GM23338 (cell line): ENCODE measurements around the gene PTMA. TPM values are rescaled to one million over a fixed set of nuclear protein-coding genes. Genes with fewer than 3 reads are reported as not detected.

Experiments
- ATAC-seq: fragments of 200-7000 bp; cut with Tn5 transposase; 3 replicates; pipeline ENCODE4 v1.9.1; 2020
- DNase-seq: peaks from one replicate; pipeline ENCODE4 v3.0.0-alpha.2; 2015; ENCODE audit warnings: low spot score
- H2AFZ ChIP-seq: fragments of 200-600 bp; sonication (generic); 2 replicates; pipeline ENCODE4 v1.8.0; 2016; ENCODE audit warnings: antibody characterized with exemption, mild to moderate bottlenecking, moderate library complexity
- H3F3A ChIP-seq: fragments of 200-600 bp; sonication (generic); replicated peaks from 2 replicates; pipeline ENCODE4 v1.8.0; 2017; ENCODE audit warnings: antibody characterized with exemption, mixed run types, low read depth
- H3K27ac ChIP-seq: fragments of 200-600 bp; sonication (generic); 2 replicates; pipeline ENCODE4 v1.6.1; 2016; ENCODE audit warnings: low read depth
- H3K27me3 ChIP-seq: fragments of 200-600 bp; sonication (generic); 2 replicates; pipeline ENCODE4 v1.8.0; 2016; ENCODE audit warnings: mild to moderate bottlenecking, mixed run types, moderate library complexity; ENCODE audit not compliant: insufficient read depth
- H3K36me3 ChIP-seq: fragments of 200-600 bp; sonication (generic); 2 replicates; pipeline ENCODE4 v1.8.0; 2016; ENCODE audit warnings: mild to moderate bottlenecking; ENCODE audit not compliant: insufficient read depth
- H3K4me1 ChIP-seq: fragments of 200-600 bp; sonication (generic); 2 replicates; pipeline ENCODE4 v1.8.0; 2016; ENCODE audit warnings: mild to moderate bottlenecking, moderate library complexity; ENCODE audit not compliant: insufficient read depth
- H3K4me2 ChIP-seq: fragments of 200-600 bp; sonication (generic); 2 replicates; pipeline ENCODE4 v1.7.1; 2017; ENCODE audit warnings: mixed run types
- H3K4me3 ChIP-seq: fragments of 200-600 bp; sonication (generic); 2 replicates; pipeline ENCODE4 v1.6.1; 2016; ENCODE audit warnings: mixed run types
- H3K79me2 ChIP-seq: fragments of 200-600 bp; sonication (generic); replicated peaks from 2 replicates; pipeline ENCODE4 v1.8.0; 2017; ENCODE audit warnings: mild to moderate bottlenecking; ENCODE audit not compliant: insufficient read depth
- H3K9me2 ChIP-seq: fragments of 200-600 bp; sonication (generic); 2 replicates; pipeline ENCODE4 v1.8.0; 2017; ENCODE audit not compliant: insufficient read depth
- H4K20me1 ChIP-seq: fragments of 200-600 bp; sonication (generic); replicated peaks from 2 replicates; pipeline ENCODE4 v1.8.0; 2017; ENCODE audit warnings: mild to moderate bottlenecking; ENCODE audit not compliant: insufficient read depth
- H3K27ac Mint-ChIP-seq: 2 replicates; pipeline ENCODE4 v1.8.0; 2020; ENCODE audit warnings: inconsistent platforms, mild to moderate bottlenecking, moderate library complexity, mixed read lengths
- H3K27me3 Mint-ChIP-seq: 3 replicates; pipeline ENCODE4 v1.8.0; 2022; ENCODE audit warnings: low read depth, mild to moderate bottlenecking, moderate library complexity, mixed read lengths, inconsistent platforms; ENCODE audit not compliant: insufficient read depth, poor library complexity
- H3K36me3 Mint-ChIP-seq: 3 replicates; pipeline ENCODE4 v1.8.0; 2021; ENCODE audit warnings: low read depth, mild to moderate bottlenecking, inconsistent platforms, moderate library complexity, mixed read lengths
- H3K4me1 Mint-ChIP-seq: 3 replicates; pipeline ENCODE4 v1.8.0; 2020; ENCODE audit warnings: mild to moderate bottlenecking, inconsistent platforms, mixed read lengths
- H3K4me3 Mint-ChIP-seq: 3 replicates; pipeline ENCODE4 v1.8.0; 2021; ENCODE audit warnings: moderate library complexity, mild to moderate bottlenecking, inconsistent platforms, mixed read lengths
- H3K9me3 Mint-ChIP-seq: 3 replicates; pipeline ENCODE4 v1.8.0; 2020; ENCODE audit warnings: moderate library complexity, mild to moderate bottlenecking, inconsistent platforms, mixed read lengths
- CREB1 ChIP-seq: fragments of 250-450 bp; sonication (Bioruptor Pico); IDR thresholded peaks from 2 replicates; pipeline ENCODE4 v1.5.0; 2020; ENCODE audit warnings: low read depth, mild to moderate bottlenecking, moderate library complexity
- EZH2 ChIP-seq: fragments of 200-600 bp; sonication (generic); IDR thresholded peaks from one replicate; pipeline ENCODE4 v1.8.0; 2017; ENCODE audit warnings: antibody characterized with exemption, mild to moderate bottlenecking, low read depth; ENCODE audit not compliant: unreplicated experiment
- EZH2phosphoT487 ChIP-seq: fragments of 200-600 bp; sonication (generic); IDR thresholded peaks from one replicate; pipeline ENCODE4 v1.8.1; 2018; ENCODE audit warnings: antibody characterized with exemption; ENCODE audit not compliant: unreplicated experiment
- JUNB ChIP-seq: IDR thresholded peaks from one replicate; pipeline ENCODE4 v1.6.1; 2016; ENCODE audit warnings: antibody characterized with exemption; ENCODE audit not compliant: unreplicated experiment
- NANOG ChIP-seq: IDR thresholded peaks from 2 replicates; pipeline ENCODE4 v1.6.1; 2016; ENCODE audit warnings: antibody characterized with exemption, borderline replicate concordance
- POLR2AphosphoS5 ChIP-seq: IDR thresholded peaks from 2 replicates; pipeline ENCODE4 v1.6.1; 2016; ENCODE audit warnings: antibody characterized with exemption, low read depth
- REST ChIP-seq: IDR thresholded peaks from one replicate; pipeline ENCODE4 v1.6.1; 2018; ENCODE audit warnings: antibody characterized with exemption; ENCODE audit not compliant: unreplicated experiment
- STAT1 ChIP-seq: IDR thresholded peaks from one replicate; pipeline ENCODE4 v1.6.1; 2016; ENCODE audit warnings: antibody characterized with exemption; ENCODE audit not compliant: unreplicated experiment
- ZNF114 ChIP-seq: fragments of 250-450 bp; sonication (Bioruptor Pico); IDR thresholded peaks from 2 replicates; pipeline ENCODE4 v1.5.0; 2020; ENCODE audit warnings: mild to moderate bottlenecking, moderate library complexity
- ZNF331 ChIP-seq: fragments of 250-450 bp; sonication (Bioruptor Pico); IDR thresholded peaks from 2 replicates; pipeline ENCODE4 v1.5.0; 2020; ENCODE audit warnings: low read depth, mild to moderate bottlenecking, moderate library complexity
- polyA plus RNA-seq: library from polyadenylated mRNA; unstranded; fragments of >200 nt; fragmentation: Nextera tagmentation; extraction: Ambion mirVana; gene quantifications from 2 replicates; pipeline ENCODE4 v1.2.1, GENCODE V29; 2016
- total RNA-seq: library from RNA; depleted of rRNA; stranded (reverse); fragments of >200 nt; shearing (Covaris generic); gene quantifications from 2 replicates; pipeline ENCODE4 v1.2.3, GENCODE V29; 2014
- TF ChIP-seq, protein P1 (sequence below): fragments of 250-450 bp; sonication (Bioruptor Pico); IDR thresholded peaks from 2 replicates; pipeline ENCODE4 v1.5.0; 2020; ENCODE audit warnings: mild to moderate bottlenecking, moderate library complexity
- TF ChIP-seq, protein P2 (sequence below), 2 experiments: fragments of 200-600 bp in 1 of 2; sonication (generic) in 1 of 2; conservative IDR thresholded peaks; 2 replicates each; pipeline versions ENCODE4 v1.5.1 to v1.6.1; 2016 to 2017; ENCODE audit warnings: antibody characterized with exemption in 2 of 2, low read depth in 2 of 2, mild to moderate bottlenecking in 2 of 2, moderate library complexity in 1 of 2
- TF ChIP-seq, protein P3 (sequence below): IDR thresholded peaks from 2 replicates; pipeline ENCODE4 v1.6.1; 2016; ENCODE audit warnings: antibody characterized with exemption

The PTMA gene
- total and polyA plus RNA-seq, 2 experiments from 2014 or later: 1,861 to 8,990 TPM

DNA sequence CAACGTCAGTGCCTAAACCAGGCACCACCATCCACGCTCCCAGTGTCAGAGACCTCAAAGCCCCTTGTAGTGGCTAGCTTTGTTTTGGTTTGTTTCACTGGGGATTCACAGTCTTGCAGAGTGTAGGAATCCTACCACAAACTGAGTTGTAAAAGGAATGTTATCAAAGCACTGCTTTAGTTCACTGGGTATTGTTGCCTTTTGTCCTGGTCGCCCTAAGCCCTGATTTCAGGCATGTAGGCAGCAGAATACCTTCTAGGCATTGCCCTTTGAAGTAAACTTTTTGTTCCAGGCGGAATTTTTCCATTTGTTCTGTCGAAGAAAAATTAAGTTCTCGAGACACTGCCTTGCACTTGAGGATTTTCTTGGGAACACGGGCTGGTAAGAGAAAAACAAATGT, 29.4 kb downstream of the PTMA start:
- DNase-seq (no peak), ATAC-seq (peak; percentile 41; the same call in 1 of the 3 replicates)
- Mint-ChIP-seq H3K27me3 (peaks cover 7% of the 10 kb centered on the region), H3K9me3 (no peaks in the 10 kb centered on the region), H3K4me3 (no peak overlapping the region), H3K4me1 (no peaks in the 10 kb centered on the region), H3K27ac (no peak overlapping the region), H3K36me3 (peaks cover 4% of the 10 kb centered on the region; the same call in 1 of the 3 replicates)
- Histone ChIP-seq H3K79me2 (no peaks in the 10 kb centered on the region), H3K9me2 (no peaks in the 10 kb centered on the region), H4K20me1 (no peaks in the 10 kb centered on the region), H3K27ac (0 out of 2 replicates have a peak overlapping the region, but pooled peaks have one; percentile 21), H3K27me3 (no peaks in the 10 kb centered on the region), H3F3A (0 out of 2 replicates have a peak, but pooled peaks cover 2% of the 10 kb centered on the region), H3K4me3 (no peak overlapping the region), H3K4me1 (no peaks in the 10 kb centered on the region), H2AFZ (no peak overlapping the region), H3K36me3 (no peaks in the 10 kb centered on the region), H3K4me2 (no peak overlapping the region)
- TF ChIP-seq, protein P1, sequence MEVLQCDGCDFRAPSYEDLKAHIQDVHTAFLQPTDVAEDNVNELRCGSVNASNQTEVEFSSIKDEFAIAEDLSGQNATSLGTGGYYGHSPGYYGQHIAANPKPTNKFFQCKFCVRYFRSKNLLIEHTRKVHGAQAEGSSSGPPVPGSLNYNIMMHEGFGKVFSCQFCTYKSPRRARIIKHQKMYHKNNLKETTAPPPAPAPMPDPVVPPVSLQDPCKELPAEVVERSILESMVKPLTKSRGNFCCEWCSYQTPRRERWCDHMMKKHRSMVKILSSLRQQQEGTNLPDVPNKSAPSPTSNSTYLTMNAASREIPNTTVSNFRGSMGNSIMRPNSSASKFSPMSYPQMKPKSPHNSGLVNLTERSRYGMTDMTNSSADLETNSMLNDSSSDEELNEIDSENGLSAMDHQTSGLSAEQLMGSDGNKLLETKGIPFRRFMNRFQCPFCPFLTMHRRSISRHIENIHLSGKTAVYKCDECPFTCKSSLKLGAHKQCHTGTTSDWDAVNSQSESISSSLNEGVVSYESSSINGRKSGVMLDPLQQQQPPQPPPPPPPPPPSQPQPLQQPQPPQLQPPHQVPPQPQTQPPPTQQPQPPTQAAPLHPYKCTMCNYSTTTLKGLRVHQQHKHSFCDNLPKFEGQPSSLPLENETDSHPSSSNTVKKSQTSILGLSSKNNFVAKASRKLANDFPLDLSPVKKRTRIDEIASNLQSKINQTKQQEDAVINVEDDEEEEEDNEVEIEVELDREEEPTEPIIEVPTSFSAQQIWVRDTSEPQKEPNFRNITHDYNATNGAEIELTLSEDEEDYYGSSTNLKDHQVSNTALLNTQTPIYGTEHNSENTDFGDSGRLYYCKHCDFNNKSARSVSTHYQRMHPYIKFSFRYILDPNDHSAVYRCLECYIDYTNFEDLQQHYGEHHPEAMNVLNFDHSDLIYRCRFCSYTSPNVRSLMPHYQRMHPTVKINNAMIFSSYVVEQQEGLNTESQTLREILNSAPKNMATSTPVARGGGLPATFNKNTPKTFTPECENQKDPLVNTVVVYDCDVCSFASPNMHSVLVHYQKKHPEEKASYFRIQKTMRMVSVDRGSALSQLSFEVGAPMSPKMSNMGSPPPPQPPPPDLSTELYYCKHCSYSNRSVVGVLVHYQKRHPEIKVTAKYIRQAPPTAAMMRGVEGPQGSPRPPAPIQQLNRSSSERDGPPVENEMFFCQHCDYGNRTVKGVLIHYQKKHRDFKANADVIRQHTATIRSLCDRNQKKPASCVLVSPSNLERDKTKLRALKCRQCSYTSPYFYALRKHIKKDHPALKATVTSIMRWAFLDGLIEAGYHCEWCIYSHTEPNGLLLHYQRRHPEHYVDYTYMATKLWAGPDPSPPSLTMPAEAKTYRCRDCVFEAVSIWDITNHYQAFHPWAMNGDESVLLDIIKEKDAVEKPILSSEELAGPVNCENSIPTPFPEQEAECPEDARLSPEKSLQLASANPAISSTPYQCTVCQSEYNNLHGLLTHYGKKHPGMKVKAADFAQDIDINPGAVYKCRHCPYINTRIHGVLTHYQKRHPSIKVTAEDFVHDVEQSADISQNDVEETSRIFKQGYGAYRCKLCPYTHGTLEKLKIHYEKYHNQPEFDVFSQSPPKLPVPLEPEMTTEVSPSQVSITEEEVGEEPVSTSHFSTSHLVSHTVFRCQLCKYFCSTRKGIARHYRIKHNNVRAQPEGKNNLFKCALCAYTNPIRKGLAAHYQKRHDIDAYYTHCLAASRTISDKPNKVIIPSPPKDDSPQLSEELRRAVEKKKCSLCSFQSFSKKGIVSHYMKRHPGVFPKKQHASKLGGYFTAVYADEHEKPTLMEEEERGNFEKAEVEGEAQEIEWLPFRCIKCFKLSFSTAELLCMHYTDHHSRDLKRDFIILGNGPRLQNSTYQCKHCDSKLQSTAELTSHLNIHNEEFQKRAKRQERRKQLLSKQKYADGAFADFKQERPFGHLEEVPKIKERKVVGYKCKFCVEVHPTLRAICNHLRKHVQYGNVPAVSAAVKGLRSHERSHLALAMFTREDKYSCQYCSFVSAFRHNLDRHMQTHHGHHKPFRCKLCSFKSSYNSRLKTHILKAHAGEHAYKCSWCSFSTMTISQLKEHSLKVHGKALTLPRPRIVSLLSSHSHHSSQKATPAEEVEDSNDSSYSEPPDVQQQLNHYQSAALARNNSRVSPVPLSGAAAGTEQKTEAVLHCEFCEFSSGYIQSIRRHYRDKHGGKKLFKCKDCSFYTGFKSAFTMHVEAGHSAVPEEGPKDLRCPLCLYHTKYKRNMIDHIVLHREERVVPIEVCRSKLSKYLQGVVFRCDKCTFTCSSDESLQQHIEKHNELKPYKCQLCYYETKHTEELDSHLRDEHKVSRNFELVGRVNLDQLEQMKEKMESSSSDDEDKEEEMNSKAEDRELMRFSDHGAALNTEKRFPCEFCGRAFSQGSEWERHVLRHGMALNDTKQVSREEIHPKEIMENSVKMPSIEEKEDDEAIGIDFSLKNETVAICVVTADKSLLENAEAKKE (CRISPR knock-in tag): no peak
- TF ChIP-seq EZH2phosphoT487 (no peak), REST (no peak), POLR2AphosphoS5 (no peak), CREB1 (CRISPR knock-in tag) (no peak), EZH2 (no peak), NANOG (no peak), ZNF331 (CRISPR knock-in tag) (no peak), JUNB (no peak), ZNF114 (CRISPR knock-in tag) (no peak), STAT1 (no peak)
- TF ChIP-seq, protein P2, sequence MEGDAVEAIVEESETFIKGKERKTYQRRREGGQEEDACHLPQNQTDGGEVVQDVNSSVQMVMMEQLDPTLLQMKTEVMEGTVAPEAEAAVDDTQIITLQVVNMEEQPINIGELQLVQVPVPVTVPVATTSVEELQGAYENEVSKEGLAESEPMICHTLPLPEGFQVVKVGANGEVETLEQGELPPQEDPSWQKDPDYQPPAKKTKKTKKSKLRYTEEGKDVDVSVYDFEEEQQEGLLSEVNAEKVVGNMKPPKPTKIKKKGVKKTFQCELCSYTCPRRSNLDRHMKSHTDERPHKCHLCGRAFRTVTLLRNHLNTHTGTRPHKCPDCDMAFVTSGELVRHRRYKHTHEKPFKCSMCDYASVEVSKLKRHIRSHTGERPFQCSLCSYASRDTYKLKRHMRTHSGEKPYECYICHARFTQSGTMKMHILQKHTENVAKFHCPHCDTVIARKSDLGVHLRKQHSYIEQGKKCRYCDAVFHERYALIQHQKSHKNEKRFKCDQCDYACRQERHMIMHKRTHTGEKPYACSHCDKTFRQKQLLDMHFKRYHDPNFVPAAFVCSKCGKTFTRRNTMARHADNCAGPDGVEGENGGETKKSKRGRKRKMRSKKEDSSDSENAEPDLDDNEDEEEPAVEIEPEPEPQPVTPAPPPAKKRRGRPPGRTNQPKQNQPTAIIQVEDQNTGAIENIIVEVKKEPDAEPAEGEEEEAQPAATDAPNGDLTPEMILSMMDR (conservative IDR thresholded peaks at IDR 0.05; ENCODE audit: low read depth in 2 of 2): no peak
- TF ChIP-seq, protein P3, sequence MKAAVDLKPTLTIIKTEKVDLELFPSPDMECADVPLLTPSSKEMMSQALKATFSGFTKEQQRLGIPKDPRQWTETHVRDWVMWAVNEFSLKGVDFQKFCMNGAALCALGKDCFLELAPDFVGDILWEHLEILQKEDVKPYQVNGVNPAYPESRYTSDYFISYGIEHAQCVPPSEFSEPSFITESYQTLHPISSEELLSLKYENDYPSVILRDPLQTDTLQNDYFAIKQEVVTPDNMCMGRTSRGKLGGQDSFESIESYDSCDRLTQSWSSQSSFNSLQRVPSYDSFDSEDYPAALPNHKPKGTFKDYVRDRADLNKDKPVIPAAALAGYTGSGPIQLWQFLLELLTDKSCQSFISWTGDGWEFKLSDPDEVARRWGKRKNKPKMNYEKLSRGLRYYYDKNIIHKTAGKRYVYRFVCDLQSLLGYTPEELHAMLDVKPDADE: no peak
